HG03354 (cell line): ENCODE measurements around the gene SYT3.
"Not testable (repeated sequence)": the region's sequence is repeated elsewhere in the genome, so short reads cannot be mapped to it uniquely, and the experiment has no call there.

Experiments
- ATAC-seq: cut with Tn5 transposase; IDR thresholded peaks from one replicate; pipeline ENCODE4 v1.9.1; 2021; ENCODE audit warnings: mild to moderate bottlenecking; ENCODE audit not compliant: unreplicated experiment, poor library complexity, severe bottlenecking

SYT3 gene

GRCh38 chr19:50607874-50608785 is 31.6 kb downstream of the SYT3 start:
- no peak for ATAC-seq

- ATAC-seq: no peak
Observed at GRCh38 chr19:50607388-50607787, 32.3 kb downstream of the SYT3 start.

- ATAC-seq: not testable (repeated sequence)
Observed at GRCh38 chr19:50606059-50606836, 33.4 kb downstream of the SYT3 start.

- ATAC-seq: not testable (repeated sequence)
Observed at GRCh38 chr19:50604264-50605073, 35.2 kb downstream of the SYT3 start.

- no peak for ATAC-seq
Observed at GRCh38 chr19:50602935-50603334, 36.7 kb downstream of the SYT3 start.

GRCh38 chr19:50602496-50602895 is 37.2 kb downstream of the SYT3 start:
- no peak for ATAC-seq

GRCh38 chr19:50602089-50602422 is 37.6 kb downstream of the SYT3 start:
- no peak for ATAC-seq

- no peak for ATAC-seq
Observed at GRCh38 chr19:50601407-50602088, 38.1 kb downstream of the SYT3 start.

GRCh38 chr19:50599427-50599826 is 40.3 kb downstream of the SYT3 start:
- ATAC-seq: no peak

GRCh38 chr19:50590191-50590590 is 49.5 kb downstream of the SYT3 start:
- ATAC-seq: no peak

GRCh38 chr19:50581795-50582660 is 57.7 kb downstream of the SYT3 start:
- not testable (repeated sequence) for ATAC-seq

GRCh38 chr19:50580970-50581634 is 58.6 kb downstream of the SYT3 start:
- ATAC-seq: no peak

- ATAC-seq: no peak
Observed at GRCh38 chr19:50580240-50580639, 59.4 kb downstream of the SYT3 start.

GRCh38 chr19:50576769-50577168 is 62.9 kb downstream of the SYT3 start:
- not testable (repeated sequence) for ATAC-seq

GRCh38 chr19:50573741-50574461 is 65.8 kb downstream of the SYT3 start:
- no peak for ATAC-seq
